ENCODE data around the gene NSRP1. TPM values are rescaled to one million over a fixed set of nuclear protein-coding genes. Genes with fewer than 3 reads are reported as not detected.

The NSRP1 gene
- total RNA-seq, 1 experiment from 2014 or later, result 22.8 TPM

- TF ChIP-seq ZMAT4 (CRISPR knock-in tag; IDR thresholded peaks at IDR 0.05) (no peak), ETV6 (CRISPR knock-in tag; IDR thresholded peaks at IDR 0.05) (no peak), MXD4 (CRISPR knock-in tag; IDR thresholded peaks at IDR 0.05; ENCODE audit: borderline replicate concordance) (no peak), ARID4B (CRISPR knock-in tag; IDR thresholded peaks at IDR 0.05; ENCODE audit: borderline replicate concordance) (no peak), NFYB (CRISPR knock-in tag; conservative IDR thresholded peaks at IDR 0.05; ENCODE audit: low read depth) (no peak), SP1 (CRISPR knock-in tag; conservative IDR thresholded peaks at IDR 0.05) (no peak), IRF1 (CRISPR knock-in tag; IDR thresholded peaks at IDR 0.05) (no peak), ZNF121 (CRISPR knock-in tag; IDR thresholded peaks at IDR 0.05) (no peak), ESRRA (CRISPR knock-in tag; IDR thresholded peaks at IDR 0.05; ENCODE audit: borderline replicate concordance) (no peak), GABPB1 (CRISPR knock-in tag; IDR thresholded peaks at IDR 0.05) (no peak)
These were observed 80.8 kb downstream of the NSRP1 start (continued) for GRCh38 chr17:30197416-30197815.

- Mint-ChIP-seq H3K9me3 (no peaks in the 10 kb centered on the region), H3K36me3 (no peaks in the 10 kb centered on the region), H3K27ac (no peak overlapping the region), H3K4me3 (no peak overlapping the region), H3K4me1 (0 out of 2 replicates have a peak, but pooled peaks cover 4% of the 10 kb centered on the region), H3K27me3 (ENCODE audit: low read depth) (no peaks in the 10 kb centered on the region)
- ChIA-PET POLR2A (no interaction called here), CTCF (interaction anchor here (1.5 to 1.7 kb wide), 2 partner anchors 37 to 75 kb away, joined by 4 read pairs; no protein-coding TSS in a partner anchor)
- no peak for DNase-seq (ENCODE audit: low spot score)
- ATAC-seq, result no peak
- no peak for TF ChIP-seq CREM (CRISPR knock-in tag; IDR thresholded peaks at IDR 0.05)
- TF ChIP-seq MLX (CRISPR knock-in tag; IDR thresholded peaks at IDR 0.05), result no peak
- no peak for TF ChIP-seq CTCF (IDR thresholded peaks at IDR 0.05)
- TF ChIP-seq NFE2L1 (CRISPR knock-in tag; IDR thresholded peaks at IDR 0.05), result no peak
- TF ChIP-seq EMX1 (CRISPR knock-in tag; IDR thresholded peaks at IDR 0.05), result no peak
- no peak for TF ChIP-seq TEAD1 (CRISPR knock-in tag; IDR thresholded peaks at IDR 0.05)
- no peak for TF ChIP-seq ESRRA (CRISPR knock-in tag; IDR thresholded peaks at IDR 0.05; ENCODE audit: borderline replicate concordance)
- TF ChIP-seq TCF7 (CRISPR knock-in tag; IDR thresholded peaks at IDR 0.05; ENCODE audit: low read depth), result no peak
- TF ChIP-seq NR2C2 (CRISPR knock-in tag; IDR thresholded peaks at IDR 0.05), result no peak
- no peak for TF ChIP-seq JUN (CRISPR knock-in tag; IDR thresholded peaks at IDR 0.05)
- no peak for TF ChIP-seq ZNF425 (CRISPR knock-in tag; conservative IDR thresholded peaks at IDR 0.05)
- no peak for TF ChIP-seq ARID4B (CRISPR knock-in tag; IDR thresholded peaks at IDR 0.05; ENCODE audit: borderline replicate concordance)
- no peak for TF ChIP-seq NFYB (CRISPR knock-in tag; conservative IDR thresholded peaks at IDR 0.05; ENCODE audit: low read depth)
- no peak for TF ChIP-seq SMAD4 (CRISPR knock-in tag; IDR thresholded peaks at IDR 0.05)
- TF ChIP-seq E2F5 (CRISPR knock-in tag; IDR thresholded peaks at IDR 0.05), result no peak
These were observed 83.0 kb downstream of the NSRP1 start for GRCh38 chr17:30199600-30199999.
